ENCODE data around the gene CFAP73. TPM values are rescaled to one million over a fixed set of nuclear protein-coding genes. Genes with fewer than 3 reads are reported as not detected.
A peak's percentile ranks its signal among the peaks of the same experiment; 100 is the strongest.

CFAP73 gene
- total RNA-seq, 1 donor = not detected

GRCh38 chr12:113142173-113142885 is 7.2 kb upstream of the CFAP73 start:
- H3K4me3 ChIP-seq (ENCODE audit: low read depth, low read length) = no peak overlapping the region
- no peak for DNase-seq (ENCODE audit: low read depth)

GRCh38 chr12:113142886-113143332 is 6.6 kb upstream of the CFAP73 start:
- no peak for TF ChIP-seq CTCF (IDR thresholded peaks at IDR 0.05; ENCODE audit: insufficient read depth, low read depth, low read length)
- no peak overlapping the region for H3K4me3 ChIP-seq (ENCODE audit: low read depth, low read length)
- DNase-seq (ENCODE audit: low read depth) = no peak

More at GRCh38 chr12:113142173-113142885, 7.2 kb upstream of the CFAP73 start:
- no peak for TF ChIP-seq CTCF (IDR thresholded peaks at IDR 0.05; ENCODE audit: insufficient read depth, low read depth, low read length)

GRCh38 chr12:113143959-113144358 is 5.6 kb upstream of the CFAP73 start:
- no peak for DNase-seq (ENCODE audit: low read depth)
- TF ChIP-seq CTCF (IDR thresholded peaks at IDR 0.05; ENCODE audit: insufficient read depth, low read depth, low read length) = no peak
- H3K4me3 ChIP-seq (ENCODE audit: low read depth, low read length) = no peak overlapping the region

- no peak for DNase-seq (ENCODE audit: low read depth)
- no peak for TF ChIP-seq CTCF (IDR thresholded peaks at IDR 0.05; ENCODE audit: insufficient read depth, low read depth, low read length)
These were observed 4.7 kb upstream of the CFAP73 start for GRCh38 chr12:113144806-113145205.

GRCh38 chr12:113145720-113146551 is 3.6 kb upstream of the CFAP73 start:
- H3K4me3 ChIP-seq (ENCODE audit: low read depth, low read length) = no peak overlapping the region
- DNase-seq (ENCODE audit: low read depth) = peak; percentile 14
- TF ChIP-seq CTCF (IDR thresholded peaks at IDR 0.05; ENCODE audit: insufficient read depth, low read depth, low read length) = no peak

More at GRCh38 chr12:113144806-113145205, 4.7 kb upstream of the CFAP73 start:
- no peak overlapping the region for H3K4me3 ChIP-seq (ENCODE audit: low read depth, low read length)

GRCh38 chr12:113146999-113147398 is 2.5 kb upstream of the CFAP73 start:
- DNase-seq (ENCODE audit: low read depth) = no peak
- H3K4me3 ChIP-seq (ENCODE audit: low read depth, low read length) = no peak overlapping the region
- no peak for TF ChIP-seq CTCF (IDR thresholded peaks at IDR 0.05; ENCODE audit: insufficient read depth, low read depth, low read length)

Measured in fibroblast of villous mesenchyme (primary cell).